Brain microvascular endothelial cell (primary cell): ENCODE data around the gene TPSD1.

Experiments
- DNase-seq: peaks from one replicate; pipeline ENCODE4 v3.0.0-alpha.2; 2020
- H3K27ac ChIP-seq: fragments of 250-450 bp; sonication (Bioruptor Pico); 2 replicates; pipeline ENCODE4 v1.5.1; 2020; ENCODE audit warnings: mild to moderate bottlenecking, moderate library complexity
- H3K27me3 ChIP-seq: fragments of 250-450 bp; sonication (Bioruptor Pico); replicated peaks from 2 replicates; pipeline ENCODE4 v1.5.1; 2020; ENCODE audit warnings: mild to moderate bottlenecking
- H3K36me3 ChIP-seq: fragments of 250-450 bp; sonication (Bioruptor Pico); replicated peaks from 2 replicates; pipeline ENCODE4 v1.5.1; 2020; ENCODE audit warnings: mild to moderate bottlenecking
- H3K4me3 ChIP-seq: 2 replicates; pipeline ENCODE4 v1.5.1; 2011; ENCODE audit warnings: low read depth, mild to moderate bottlenecking, control low read depth, low read length, moderate library complexity
- in situ Hi-C: cut with HindIII; loops from 2 replicates; pipeline ENCODE4 v1.10.0; 2017; ENCODE audit warnings: low sequenced_read_pairs, low pct_ligation_motif_present
- TF ChIP-seq, protein P1 (sequence below): IDR thresholded peaks from 2 replicates; pipeline ENCODE4 v1.5.1; 2011; ENCODE audit warnings: low read depth, mild to moderate bottlenecking, moderate library complexity, low read length, control low read depth, inconsistent platforms; ENCODE audit errors: missing control alignments

TPSD1 gene

GRCh38 chr16:1282324-1282973 is 26.6 kb downstream of the TPSD1 start:
- no peak for DNase-seq
- in situ Hi-C loops: no loop called here
- no peaks in the 10 kb centered on the region for H3K36me3 ChIP-seq
- H3K27ac ChIP-seq: no peak overlapping the region
- H3K4me3 ChIP-seq: no peak overlapping the region
- TF ChIP-seq, protein P1, sequence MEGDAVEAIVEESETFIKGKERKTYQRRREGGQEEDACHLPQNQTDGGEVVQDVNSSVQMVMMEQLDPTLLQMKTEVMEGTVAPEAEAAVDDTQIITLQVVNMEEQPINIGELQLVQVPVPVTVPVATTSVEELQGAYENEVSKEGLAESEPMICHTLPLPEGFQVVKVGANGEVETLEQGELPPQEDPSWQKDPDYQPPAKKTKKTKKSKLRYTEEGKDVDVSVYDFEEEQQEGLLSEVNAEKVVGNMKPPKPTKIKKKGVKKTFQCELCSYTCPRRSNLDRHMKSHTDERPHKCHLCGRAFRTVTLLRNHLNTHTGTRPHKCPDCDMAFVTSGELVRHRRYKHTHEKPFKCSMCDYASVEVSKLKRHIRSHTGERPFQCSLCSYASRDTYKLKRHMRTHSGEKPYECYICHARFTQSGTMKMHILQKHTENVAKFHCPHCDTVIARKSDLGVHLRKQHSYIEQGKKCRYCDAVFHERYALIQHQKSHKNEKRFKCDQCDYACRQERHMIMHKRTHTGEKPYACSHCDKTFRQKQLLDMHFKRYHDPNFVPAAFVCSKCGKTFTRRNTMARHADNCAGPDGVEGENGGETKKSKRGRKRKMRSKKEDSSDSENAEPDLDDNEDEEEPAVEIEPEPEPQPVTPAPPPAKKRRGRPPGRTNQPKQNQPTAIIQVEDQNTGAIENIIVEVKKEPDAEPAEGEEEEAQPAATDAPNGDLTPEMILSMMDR: no peak
- peaks cover 24% of the 10 kb centered on the region for H3K27me3 ChIP-seq

DNA sequence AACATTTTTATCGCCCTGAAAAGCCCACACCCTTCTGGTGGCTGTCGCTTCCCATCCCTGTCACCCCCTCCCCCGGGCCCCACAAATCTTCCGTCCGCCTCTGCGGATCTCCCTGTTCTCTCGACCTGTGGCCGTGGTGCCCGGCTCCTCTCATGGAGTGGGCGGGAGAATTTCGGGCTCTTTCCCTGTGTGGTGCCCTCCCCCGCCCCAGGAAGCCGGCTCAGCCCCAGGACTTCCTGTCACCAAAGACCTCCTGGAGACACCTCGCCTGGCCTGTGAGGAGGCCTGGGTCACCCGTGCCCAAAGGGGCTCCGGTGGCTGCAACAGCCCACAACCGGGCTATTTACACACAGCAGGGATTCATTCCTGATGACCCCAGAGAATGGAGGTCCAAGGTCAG is 27.4 kb downstream of the TPSD1 start:
- peaks cover 28% of the 10 kb centered on the region for H3K27me3 ChIP-seq
- in situ Hi-C loops: no loop called here
- H3K36me3 ChIP-seq: no peaks in the 10 kb centered on the region
- H3K27ac ChIP-seq: no peak overlapping the region
- DNase-seq: no peak
- TF ChIP-seq, protein P1: no peak
- H3K4me3 ChIP-seq: no peak overlapping the region

GRCh38 chr16:1283996-1284616 is 28.2 kb downstream of the TPSD1 start:
- in situ Hi-C loops: no loop called here
- no peak overlapping the region for H3K27ac ChIP-seq
- DNase-seq: no peak
- H3K27me3 ChIP-seq: peaks cover 29% of the 10 kb centered on the region
- no peak overlapping the region for H3K4me3 ChIP-seq
- no peaks in the 10 kb centered on the region for H3K36me3 ChIP-seq
- TF ChIP-seq, protein P1: no peak

- in situ Hi-C loops: no loop called here
- Histone ChIP-seq H3K36me3 (no peaks in the 10 kb centered on the region), H3K27me3 (peaks cover 38% of the 10 kb centered on the region), H3K27ac (no peak overlapping the region), H3K4me3 (no peak overlapping the region)
- TF ChIP-seq, protein P1: no peak
- DNase-seq: no peak
Measured at GRCh38 chr16:1285669-1286512, 30.0 kb downstream of the TPSD1 start.

- peaks cover 45% of the 10 kb centered on the region for H3K27me3 ChIP-seq
- no peak overlapping the region for H3K27ac ChIP-seq
- no peaks in the 10 kb centered on the region for H3K36me3 ChIP-seq
- TF ChIP-seq, protein P1: no peak
- DNase-seq: no peak
- no peak overlapping the region for H3K4me3 ChIP-seq
- in situ Hi-C loops: no loop called here
Measured at GRCh38 chr16:1286513-1287094, 30.7 kb downstream of the TPSD1 start.
